OCI-LY3 (cell line): ENCODE measurements around the gene ANXA11.
"Not testable (repeated sequence)": the region's sequence is repeated elsewhere in the genome, so short reads cannot be mapped to it uniquely, and the experiment has no call there.

Source experiments
- CTCF ChIP-seq: fragments of 200-600, 300-600 bp; sonication (generic); IDR thresholded peaks from 2 replicates; pipeline ENCODE4 v1.5.1; 2014; ENCODE audit warnings: antibody characterized with exemption, low read length, low read depth
- EZH2phosphoT487 ChIP-seq: fragments of 200-600 bp; shearing (Covaris generic); IDR thresholded peaks from 2 replicates; pipeline ENCODE4 v1.6.1; 2018; ENCODE audit warnings: antibody characterized with exemption, mixed run types, low read depth

DNA sequence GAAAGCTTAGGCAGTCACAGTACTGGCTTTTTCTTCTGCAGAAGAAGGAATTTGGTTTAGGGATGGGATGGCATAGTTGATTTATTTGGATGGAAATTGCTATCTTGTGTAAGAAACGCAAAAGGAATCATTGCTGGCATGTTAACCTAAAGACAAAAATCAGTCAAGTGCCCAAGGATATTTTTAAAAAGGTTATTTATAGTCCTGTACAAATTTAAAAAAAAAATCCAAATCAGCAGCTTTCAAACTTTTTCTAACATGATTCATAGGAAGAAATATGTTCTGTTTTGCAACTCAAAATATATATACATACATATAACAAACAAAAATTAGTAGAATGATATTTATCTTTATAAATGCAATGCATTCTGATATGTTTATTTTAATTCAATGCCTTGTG lies 28.5 kb upstream of the ANXA11 start:
- TF ChIP-seq EZH2phosphoT487, CTCF: not testable (repeated sequence)
